ENCODE measurements around the gene CRHR1.
"Not testable (repeated sequence)": the region's sequence is repeated elsewhere in the genome, so short reads cannot be mapped to it uniquely, and the experiment has no call there.

CRHR1 gene

GRCh38 chr17:45857977-45858708 is 74.0 kb downstream of the CRHR1 start:
- no peaks in the 10 kb centered on the region for H3K36me3 ChIP-seq (ENCODE audit: insufficient read depth, insufficient read length, low read length)
- peak; percentile 15 for DNase-seq (ENCODE audit: low read depth, low spot score)
- TF ChIP-seq ZNF274 (IDR thresholded peaks at IDR 0.05; ENCODE audit: low read depth, low read length) (no peak), SUZ12 (IDR thresholded peaks at IDR 0.05; ENCODE audit: extremely low read depth, insufficient read depth, insufficient read length) (no peak), YY1 (IDR thresholded peaks at IDR 0.05; ENCODE audit: insufficient read depth, insufficient read length) (no peak)
- no peaks in the 10 kb centered on the region; the same call in 1 of the 2 replicates for H3K9me3 ChIP-seq (ENCODE audit: insufficient read depth, low read length)
- no peak overlapping the region for H3K4me3 ChIP-seq (ENCODE audit: insufficient read length, low read depth)
- H3K27me3 ChIP-seq (ENCODE audit: insufficient read depth, insufficient read length) = no peaks in the 10 kb centered on the region
- H3K4me1 ChIP-seq (ENCODE audit: insufficient read depth, insufficient read length) = no peaks in the 10 kb centered on the region
- no peak overlapping the region for H3K9ac ChIP-seq (ENCODE audit: insufficient read length, low read depth)

GRCh38 chr17:45861165-45861564 is 77.0 kb downstream of the CRHR1 start:
- Histone ChIP-seq H3K9me3 (ENCODE audit: insufficient read depth, low read length) (peaks cover 6% of the 10 kb centered on the region; the same call in 1 of the 2 replicates), H3K4me1 (ENCODE audit: insufficient read depth, insufficient read length) (no peaks in the 10 kb centered on the region), H3K9ac (ENCODE audit: insufficient read length, low read depth) (no peak overlapping the region), H3K36me3 (ENCODE audit: insufficient read depth, insufficient read length, low read length) (no peaks in the 10 kb centered on the region), H3K4me3 (ENCODE audit: insufficient read length, low read depth) (no peak overlapping the region), H3K27me3 (ENCODE audit: insufficient read depth, insufficient read length) (no peaks in the 10 kb centered on the region)
- no peak for DNase-seq (ENCODE audit: low read depth, low spot score)
- no peak for TF ChIP-seq YY1 (IDR thresholded peaks at IDR 0.05; ENCODE audit: insufficient read depth, insufficient read length)
- TF ChIP-seq SUZ12 (IDR thresholded peaks at IDR 0.05; ENCODE audit: extremely low read depth, insufficient read depth, insufficient read length) = no peak

GRCh38 chr17:45862127-45862526 is 78.0 kb downstream of the CRHR1 start:
- not testable (repeated sequence) for H3K9ac ChIP-seq (ENCODE audit: insufficient read length, low read depth); H3K9me3 ChIP-seq (ENCODE audit: insufficient read depth, low read length); H3K4me3 ChIP-seq (ENCODE audit: insufficient read length, low read depth); H3K36me3 ChIP-seq (ENCODE audit: insufficient read depth, insufficient read length, low read length); H3K27me3 ChIP-seq (ENCODE audit: insufficient read depth, insufficient read length); DNase-seq (ENCODE audit: low read depth, low spot score); H3K4me1 ChIP-seq (ENCODE audit: insufficient read depth, insufficient read length)

- no peaks in the 10 kb centered on the region for H3K36me3 ChIP-seq (ENCODE audit: insufficient read depth, insufficient read length, low read length)
- DNase-seq (ENCODE audit: low read depth, low spot score) = no peak
- H3K4me3 ChIP-seq (ENCODE audit: insufficient read length, low read depth) = no peak overlapping the region
- TF ChIP-seq YY1 (IDR thresholded peaks at IDR 0.05; ENCODE audit: insufficient read depth, insufficient read length) (no peak), ZNF274 (IDR thresholded peaks at IDR 0.05; ENCODE audit: low read depth, low read length) (no peak), SUZ12 (IDR thresholded peaks at IDR 0.05; ENCODE audit: extremely low read depth, insufficient read depth, insufficient read length) (no peak)
- peaks cover 6% of the 10 kb centered on the region for H3K9me3 ChIP-seq (ENCODE audit: insufficient read depth, low read length)
- H3K9ac ChIP-seq (ENCODE audit: insufficient read length, low read depth) = no peak overlapping the region
- H3K4me1 ChIP-seq (ENCODE audit: insufficient read depth, insufficient read length) = no peaks in the 10 kb centered on the region
- no peaks in the 10 kb centered on the region for H3K27me3 ChIP-seq (ENCODE audit: insufficient read depth, insufficient read length)
Observed at GRCh38 chr17:45863857-45864654, 79.9 kb downstream of the CRHR1 start.

GRCh38 chr17:45867171-45867570 is 83.1 kb downstream of the CRHR1 start:
- Histone ChIP-seq H3K9me3 (ENCODE audit: insufficient read depth, low read length) (peaks cover 6% of the 10 kb centered on the region), H3K4me3 (ENCODE audit: insufficient read length, low read depth) (no peak overlapping the region), H3K4me1 (ENCODE audit: insufficient read depth, insufficient read length) (no peaks in the 10 kb centered on the region), H3K9ac (ENCODE audit: insufficient read length, low read depth) (no peak overlapping the region), H3K27me3 (ENCODE audit: insufficient read depth, insufficient read length) (no peaks in the 10 kb centered on the region), H3K36me3 (ENCODE audit: insufficient read depth, insufficient read length, low read length) (no peaks in the 10 kb centered on the region)
- TF ChIP-seq SUZ12 (IDR thresholded peaks at IDR 0.05; ENCODE audit: extremely low read depth, insufficient read depth, insufficient read length) = no peak
- TF ChIP-seq ZNF274 (IDR thresholded peaks at IDR 0.05; ENCODE audit: low read depth, low read length) = no peak
- TF ChIP-seq YY1 (IDR thresholded peaks at IDR 0.05; ENCODE audit: insufficient read depth, insufficient read length) = no peak
- no peak for DNase-seq (ENCODE audit: low read depth, low spot score)

- DNase-seq (ENCODE audit: low read depth, low spot score) = no peak
- Histone ChIP-seq H3K9me3 (ENCODE audit: insufficient read depth, low read length) (peaks cover 6% of the 10 kb centered on the region), H3K9ac (ENCODE audit: insufficient read length, low read depth) (no peak overlapping the region), H3K4me1 (ENCODE audit: insufficient read depth, insufficient read length) (no peaks in the 10 kb centered on the region), H3K27me3 (ENCODE audit: insufficient read depth, insufficient read length) (no peaks in the 10 kb centered on the region), H3K4me3 (ENCODE audit: insufficient read length, low read depth) (no peak overlapping the region), H3K36me3 (ENCODE audit: insufficient read depth, insufficient read length, low read length) (no peaks in the 10 kb centered on the region)
- no peak for TF ChIP-seq YY1 (IDR thresholded peaks at IDR 0.05; ENCODE audit: insufficient read depth, insufficient read length)
- TF ChIP-seq SUZ12 (IDR thresholded peaks at IDR 0.05; ENCODE audit: extremely low read depth, insufficient read depth, insufficient read length) = no peak
- no peak for TF ChIP-seq ZNF274 (IDR thresholded peaks at IDR 0.05; ENCODE audit: low read depth, low read length)
Observed at GRCh38 chr17:45867702-45868101, 83.6 kb downstream of the CRHR1 start.

GRCh38 chr17:45868276-45868675 is 84.2 kb downstream of the CRHR1 start:
- Histone ChIP-seq H3K27me3 (ENCODE audit: insufficient read depth, insufficient read length) (no peaks in the 10 kb centered on the region), H3K9me3 (ENCODE audit: insufficient read depth, low read length) (peaks cover 6% of the 10 kb centered on the region), H3K9ac (ENCODE audit: insufficient read length, low read depth) (no peak overlapping the region), H3K36me3 (ENCODE audit: insufficient read depth, insufficient read length, low read length) (no peaks in the 10 kb centered on the region), H3K4me3 (ENCODE audit: insufficient read length, low read depth) (no peak overlapping the region), H3K4me1 (ENCODE audit: insufficient read depth, insufficient read length) (no peaks in the 10 kb centered on the region)
- TF ChIP-seq ZNF274 (IDR thresholded peaks at IDR 0.05; ENCODE audit: low read depth, low read length) (no peak), YY1 (IDR thresholded peaks at IDR 0.05; ENCODE audit: insufficient read depth, insufficient read length) (no peak), SUZ12 (IDR thresholded peaks at IDR 0.05; ENCODE audit: extremely low read depth, insufficient read depth, insufficient read length) (no peak)
- DNase-seq (ENCODE audit: low read depth, low spot score) = no peak
